Stimulated activated CD4-positive, alpha-beta T cell treated with anti-CD3 and anti-CD28 coated beads, Interleukin-1b, Interleukin-23, amount 100 ng/mL, for 4 hours (primary cell): ENCODE results near the gene CDKN1C.

ENCODE experiments used
- DNase-seq, 2 donors: peaks; one replicate each; pipeline ENCODE4 v3.0.0-alpha.2; 2020; ENCODE audit warnings: low read depth in 2 of 2

The CDKN1C gene

DNA sequence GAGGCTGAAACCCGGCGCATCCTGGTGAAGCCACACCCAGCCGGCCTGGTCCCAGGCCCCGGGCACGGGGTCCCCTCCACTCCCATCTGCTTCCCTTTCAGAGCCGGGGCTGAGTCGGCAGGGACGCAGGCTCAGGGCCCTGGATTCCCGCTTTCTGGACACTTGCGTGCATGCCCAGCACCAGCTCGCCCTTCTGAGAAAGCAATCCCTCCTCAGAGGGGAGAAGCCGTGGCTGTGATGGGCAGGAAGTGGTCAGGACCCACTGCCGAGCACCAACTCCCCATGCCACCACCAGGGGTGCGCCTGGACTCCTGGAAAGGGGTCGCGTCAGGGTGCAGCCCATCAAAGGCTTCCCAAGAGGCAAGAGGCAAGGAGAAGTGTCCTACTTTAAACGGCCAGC, 15.1 kb downstream of the CDKN1C start:
- no peak for DNase-seq

DNA sequence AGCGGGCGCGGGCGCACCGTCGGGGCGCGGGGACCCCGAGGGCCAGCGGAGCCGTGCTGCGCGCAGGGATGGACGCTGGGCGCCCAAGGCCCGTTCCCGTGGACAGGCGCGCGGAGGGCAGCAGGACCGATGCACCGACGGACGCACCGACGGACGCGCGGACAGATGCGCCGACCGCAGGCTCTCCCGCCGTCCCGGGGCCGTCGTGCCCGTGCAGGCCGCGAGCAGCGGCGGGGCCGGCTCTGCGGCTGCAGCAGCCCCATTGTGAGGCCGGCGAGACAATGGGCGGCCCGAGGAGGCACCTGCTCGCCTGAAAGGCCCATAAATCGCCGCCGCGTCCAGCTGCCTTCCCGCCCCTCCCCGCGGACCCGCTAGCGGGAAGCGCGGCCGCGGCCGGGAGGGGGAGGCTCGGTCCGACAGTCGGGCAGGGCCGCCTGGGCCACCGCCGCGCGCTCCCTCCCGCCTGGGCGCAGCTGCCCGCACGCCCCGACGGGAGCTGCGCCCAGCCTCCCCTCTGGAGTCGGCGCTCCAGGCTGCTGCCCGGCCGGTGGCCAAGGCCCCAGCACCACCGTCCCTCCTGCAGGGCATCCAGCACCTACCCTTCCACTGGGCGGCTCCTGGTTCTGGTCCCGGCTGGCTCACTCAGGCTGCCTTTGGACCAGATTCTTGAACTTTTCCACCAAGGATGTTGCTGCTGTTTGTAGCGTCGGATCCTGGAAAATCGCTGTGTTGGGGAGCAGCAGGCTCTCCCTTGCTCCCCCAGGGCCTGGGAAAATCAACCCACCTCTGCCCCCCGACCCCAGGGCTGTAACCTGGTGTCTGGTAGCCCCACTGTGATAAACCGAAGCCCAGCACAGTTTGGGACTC, 15.8 kb downstream of the CDKN1C start:
- no peak for DNase-seq

DNA sequence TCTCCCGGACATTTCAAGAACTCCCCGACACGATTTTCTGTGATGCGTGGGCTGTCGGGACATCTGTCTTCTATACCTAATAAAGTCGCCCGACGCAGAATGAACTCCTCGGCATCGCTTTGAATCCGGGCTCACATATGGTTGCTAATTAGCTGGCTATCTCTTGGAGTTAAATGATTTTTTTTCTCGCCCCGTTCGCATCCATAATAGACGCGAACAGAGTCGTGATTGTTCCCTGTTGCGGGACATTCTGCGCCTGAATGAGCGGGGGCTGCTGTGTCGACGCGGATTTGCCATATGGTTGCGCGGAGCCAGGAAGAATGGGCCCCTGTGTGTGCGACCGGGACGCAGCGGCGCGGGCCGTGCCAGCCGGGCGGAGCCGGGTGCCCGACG, 16.4 kb downstream of the CDKN1C start:
- DNase-seq = no peak

DNA sequence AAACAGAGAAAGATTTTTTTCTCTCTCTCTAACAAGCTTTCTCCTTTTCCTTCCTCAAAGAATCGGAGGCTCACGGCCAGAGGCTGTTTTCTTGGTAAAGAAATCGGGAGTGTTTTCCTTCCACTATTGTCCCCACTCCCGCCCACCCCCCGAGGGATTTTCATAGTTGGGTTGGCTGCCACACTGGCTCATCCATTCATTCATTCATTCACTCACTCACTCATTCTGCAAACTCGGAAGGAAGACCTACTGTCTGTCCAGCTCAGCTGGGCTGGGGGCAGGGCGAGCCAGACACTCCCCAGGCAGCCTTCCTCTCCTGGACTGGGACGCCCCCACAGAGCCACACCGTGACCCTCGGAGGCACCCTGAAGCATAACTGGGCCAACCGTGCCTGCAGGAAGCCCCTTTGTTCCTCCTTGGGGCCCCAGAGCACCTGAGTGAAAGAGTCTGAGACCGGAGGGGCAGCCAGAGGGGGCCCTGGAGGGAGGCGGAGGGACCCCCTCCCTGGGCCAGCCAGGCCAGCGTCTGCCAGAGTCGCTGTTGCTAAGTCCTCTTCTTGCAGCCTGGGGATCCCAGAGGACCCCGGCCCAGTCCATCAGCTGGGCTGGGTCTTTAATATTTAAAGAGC, 17.0 kb downstream of the CDKN1C start:
- no peak for DNase-seq

DNA sequence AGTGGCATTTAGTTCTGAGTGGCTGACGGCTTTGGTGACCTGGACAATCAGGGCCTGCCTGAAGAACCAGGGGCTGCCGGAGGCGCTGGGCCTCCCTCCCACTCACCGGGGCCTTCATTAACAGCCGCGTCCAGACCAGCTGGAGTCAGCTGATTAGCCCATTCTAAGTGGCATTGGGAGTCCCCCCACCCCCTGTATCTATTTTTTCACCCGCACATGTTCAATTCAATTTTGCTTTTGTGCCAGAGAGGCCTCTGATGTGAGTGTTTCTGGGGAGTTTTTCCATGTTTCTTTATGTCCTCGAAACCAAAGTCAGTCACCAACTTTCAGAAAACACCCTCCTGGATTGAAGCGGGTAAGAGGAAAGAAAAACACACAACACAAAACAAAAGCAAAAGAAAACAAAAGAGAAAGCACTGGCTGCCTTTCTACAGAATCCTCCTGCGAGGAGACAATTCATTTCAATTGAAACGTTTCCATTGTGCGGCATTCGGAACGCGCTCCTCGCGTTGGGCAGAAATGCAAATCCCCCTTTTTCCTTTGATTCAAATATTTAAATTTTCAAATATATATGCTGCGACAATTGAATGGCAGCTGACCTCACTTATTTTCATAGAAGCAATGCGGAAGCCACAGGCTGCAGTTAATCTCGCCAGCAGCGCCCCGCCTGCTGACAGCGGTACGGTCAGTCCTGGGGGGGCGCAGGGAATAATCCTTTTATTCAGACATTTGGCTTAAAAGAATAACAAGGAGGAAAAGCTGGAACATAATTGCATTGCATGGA, 17.7 kb downstream of the CDKN1C start:
- no peak for DNase-seq

DNA sequence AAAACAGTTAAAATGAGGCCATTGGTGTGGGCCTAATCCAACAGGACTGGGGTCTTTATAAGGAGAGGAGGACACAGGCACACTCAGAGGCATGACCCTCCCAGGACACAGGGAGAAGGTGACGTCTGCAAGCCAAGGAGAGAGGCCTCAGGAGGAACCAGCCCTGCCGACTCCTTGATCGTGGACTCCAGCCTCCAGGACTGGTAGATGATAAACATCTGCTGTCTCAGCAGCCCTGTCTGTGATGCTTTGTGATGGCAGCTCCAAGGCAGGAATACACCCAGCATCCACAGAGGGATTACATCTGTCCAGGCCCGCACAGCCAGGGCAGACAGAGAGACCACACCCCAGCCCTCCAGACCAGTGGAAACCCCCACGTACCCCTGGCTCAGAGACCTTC, 18.4 kb downstream of the CDKN1C start:
- no peak for DNase-seq

DNA sequence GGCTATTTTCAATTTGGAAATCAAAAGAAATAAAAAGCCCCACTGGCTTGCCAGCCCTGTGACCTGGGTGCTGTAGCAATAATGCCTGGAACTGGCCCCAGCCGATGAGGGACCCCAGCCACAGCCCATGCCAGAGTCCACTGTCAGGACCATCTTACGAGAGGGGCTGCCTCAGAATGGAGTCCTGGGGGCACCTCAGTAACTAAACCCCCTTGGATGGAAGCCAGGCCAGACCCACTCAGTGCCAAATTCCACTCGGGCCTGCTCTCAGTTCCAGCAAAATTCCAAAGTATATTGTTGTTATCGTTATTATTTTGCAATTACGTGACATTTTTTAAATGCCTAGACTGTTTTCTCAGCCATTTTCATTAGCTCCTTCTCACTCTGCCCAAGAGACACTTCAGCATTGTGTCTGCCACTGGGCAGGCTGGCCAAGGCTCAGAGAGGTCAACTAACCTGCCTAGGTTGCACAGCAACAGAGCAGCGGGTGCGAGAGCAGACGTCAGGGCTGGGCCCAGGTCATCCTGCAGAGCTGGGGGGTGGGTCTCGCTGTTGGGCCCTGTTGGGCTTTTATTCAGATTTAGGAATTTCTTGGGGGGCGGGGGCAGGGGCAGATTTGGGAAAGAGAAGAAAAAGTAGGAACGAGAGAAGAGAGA, 19.5 kb downstream of the CDKN1C start:
- DNase-seq = no peak

DNA sequence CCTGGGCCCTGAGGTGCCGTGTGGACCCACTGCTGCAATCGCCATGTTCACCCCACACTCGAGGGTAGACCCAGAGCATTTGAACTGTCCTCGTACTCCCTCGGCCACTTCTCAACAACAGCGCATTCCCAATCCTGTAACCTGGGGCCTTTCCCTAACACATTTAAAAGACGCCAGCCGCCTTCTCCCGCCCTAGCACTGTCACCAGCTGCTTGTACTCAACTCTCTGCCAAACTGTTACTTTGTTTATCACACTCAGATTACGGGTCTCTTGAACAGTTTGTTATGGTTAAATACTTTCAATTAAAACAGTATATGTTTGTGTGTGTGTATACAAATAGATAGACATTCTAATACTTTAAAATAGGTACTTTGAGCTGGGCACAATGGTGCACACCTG, 20.7 kb downstream of the CDKN1C start:
- no peak for DNase-seq

DNA sequence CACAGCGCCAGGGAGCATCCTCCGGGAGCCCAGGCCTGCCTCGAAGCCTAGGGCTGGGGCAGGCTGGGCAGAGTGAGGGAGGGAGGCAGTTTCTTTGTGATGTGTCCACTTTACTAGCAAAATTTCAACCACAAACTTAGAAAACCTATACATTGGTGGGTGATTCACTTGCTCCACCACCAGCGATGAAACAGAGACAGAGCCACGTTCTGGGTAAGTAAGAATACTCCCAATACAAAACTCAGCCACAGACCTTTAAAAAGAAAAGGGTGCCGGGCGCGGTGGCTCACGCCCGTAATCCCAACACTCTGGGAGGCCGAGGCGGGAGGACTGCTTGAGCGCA, 22.3 kb downstream of the CDKN1C start:
- DNase-seq = no peak

DNA sequence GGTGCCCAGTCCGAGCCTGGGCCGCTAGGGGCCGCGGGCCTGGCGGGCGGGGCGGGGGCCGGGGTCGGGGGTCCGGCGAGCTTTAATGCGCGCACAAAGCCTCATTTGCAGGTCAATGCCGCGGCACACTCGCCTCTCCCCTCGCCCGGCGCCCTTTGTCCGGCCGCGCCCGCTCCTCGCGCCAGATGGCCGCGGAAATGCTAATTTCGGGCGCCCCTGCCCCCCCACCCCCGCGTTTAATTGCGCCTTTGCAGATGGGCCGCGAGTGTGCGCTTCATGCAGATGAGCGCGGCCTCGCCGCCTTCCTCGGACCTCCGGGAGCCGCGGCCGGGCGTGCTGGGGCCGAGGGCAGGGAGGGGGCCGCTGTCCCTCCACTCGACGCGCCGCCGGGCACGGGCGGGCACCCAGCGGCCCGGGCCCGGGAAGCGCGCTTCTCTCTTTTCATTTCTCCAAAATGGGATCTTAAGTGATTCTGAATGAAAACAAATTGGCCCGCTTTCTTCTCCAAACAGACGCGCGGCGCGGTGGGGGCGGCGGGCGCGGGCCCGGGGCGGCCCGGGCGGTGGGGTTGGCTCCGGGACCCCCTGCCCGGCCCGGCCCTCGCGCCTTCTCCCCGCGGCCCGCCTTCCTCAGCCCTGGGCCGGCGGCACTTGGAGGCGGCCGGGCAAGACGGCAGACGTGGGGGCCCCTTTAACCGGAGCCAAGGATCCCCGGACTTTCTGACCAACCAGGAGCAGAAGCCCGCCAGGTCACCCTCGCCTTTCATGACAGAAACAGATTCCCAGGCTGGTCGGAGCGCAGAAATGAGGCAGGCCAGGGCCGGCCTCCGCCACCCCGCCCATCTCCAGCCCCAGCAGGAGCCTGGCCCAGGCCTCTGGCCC, 22.9 kb downstream of the CDKN1C start:
- DNase-seq = no peak

DNA sequence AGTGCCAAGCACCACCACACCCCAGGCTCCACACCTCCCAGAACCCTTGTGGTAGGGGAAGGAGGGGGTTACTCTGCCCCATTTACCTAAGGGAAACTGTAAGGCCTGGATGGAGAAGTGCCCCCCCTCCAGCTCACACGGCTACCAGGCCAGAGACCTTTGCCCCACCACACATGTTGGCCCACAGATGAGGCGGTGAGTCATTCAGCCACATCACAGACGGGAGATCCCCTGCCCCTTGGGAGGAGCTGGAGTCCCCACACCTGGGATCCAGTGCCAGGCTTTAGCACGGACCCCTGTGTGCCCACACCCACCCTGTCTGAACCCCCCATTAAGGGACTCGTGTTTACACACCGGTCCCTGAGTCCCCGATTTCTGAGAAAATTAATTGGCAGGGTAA, 24.9 kb downstream of the CDKN1C start:
- DNase-seq = no peak

DNA sequence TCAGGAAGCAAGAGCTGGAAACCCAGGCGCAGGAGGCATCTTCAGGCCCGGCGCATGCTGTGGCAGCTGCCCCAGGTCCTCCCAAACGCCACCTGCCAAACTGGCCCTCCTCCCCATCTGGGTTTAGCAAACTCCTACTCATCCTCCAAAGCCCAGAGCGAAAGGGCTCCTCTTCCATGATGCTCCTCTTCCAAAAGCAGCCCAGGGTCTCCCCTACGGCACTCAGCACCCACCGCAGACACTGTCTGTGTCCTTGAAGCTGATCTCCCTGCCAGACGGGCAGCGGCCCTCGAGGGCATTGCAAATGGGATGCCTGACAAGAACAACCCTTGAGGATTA, 25.9 kb downstream of the CDKN1C start:
- no peak for DNase-seq

DNA sequence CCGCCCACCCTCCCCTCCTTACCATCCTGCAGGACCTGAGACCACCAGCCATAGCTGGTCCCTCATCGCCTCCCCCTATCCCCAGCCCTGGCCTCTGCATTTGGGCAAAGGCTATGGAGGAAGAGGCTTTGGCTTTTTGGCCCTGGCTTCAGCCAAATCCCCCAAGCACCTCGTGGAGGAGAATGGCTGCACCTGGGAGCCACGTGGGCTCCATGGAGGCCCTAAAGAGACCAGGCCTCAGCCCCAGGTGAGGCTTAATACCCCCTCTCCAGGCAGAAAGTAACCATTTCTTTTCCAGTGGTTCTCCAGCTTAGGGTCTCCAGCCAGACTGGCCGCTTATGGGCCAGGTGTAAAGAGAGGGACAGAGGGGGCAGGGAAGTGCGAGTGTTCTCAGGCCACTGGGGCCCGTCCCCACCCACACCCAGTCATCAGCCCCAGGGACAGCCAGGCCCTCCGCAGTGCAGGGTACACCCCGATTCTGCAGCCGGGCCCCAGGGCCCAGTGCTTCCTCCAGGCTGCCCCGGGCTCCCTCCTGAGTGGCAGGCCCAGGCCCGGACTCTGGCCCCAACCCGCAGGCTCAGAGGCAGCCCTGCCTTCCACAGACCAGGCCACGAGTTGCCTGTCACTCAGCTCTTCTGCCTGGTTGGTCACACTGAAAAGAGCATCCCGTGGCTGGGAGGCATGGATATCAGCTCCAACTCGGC, 26.4 kb downstream of the CDKN1C start:
- DNase-seq = no peak

DNA sequence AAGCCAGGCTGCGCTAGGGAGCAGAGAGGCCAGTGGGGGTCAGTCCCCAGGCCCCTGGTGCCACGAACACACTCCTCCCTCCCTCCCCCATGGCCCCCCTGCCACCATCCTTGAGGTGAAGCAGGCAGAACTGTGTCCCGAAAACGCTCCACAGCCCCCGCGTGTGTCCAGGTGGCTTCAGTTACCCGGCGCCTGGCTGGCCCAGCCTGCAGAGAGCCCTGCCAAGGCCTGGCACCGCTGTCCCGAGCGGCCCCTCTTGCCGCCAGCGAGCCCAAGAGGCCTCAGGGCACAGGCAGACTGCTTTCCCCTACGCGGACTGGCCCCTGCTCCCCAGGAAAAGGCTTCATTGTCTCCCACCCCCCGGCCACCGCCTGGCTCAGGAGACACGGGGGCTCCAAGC, 27.7 kb downstream of the CDKN1C start:
- no peak for DNase-seq

DNA sequence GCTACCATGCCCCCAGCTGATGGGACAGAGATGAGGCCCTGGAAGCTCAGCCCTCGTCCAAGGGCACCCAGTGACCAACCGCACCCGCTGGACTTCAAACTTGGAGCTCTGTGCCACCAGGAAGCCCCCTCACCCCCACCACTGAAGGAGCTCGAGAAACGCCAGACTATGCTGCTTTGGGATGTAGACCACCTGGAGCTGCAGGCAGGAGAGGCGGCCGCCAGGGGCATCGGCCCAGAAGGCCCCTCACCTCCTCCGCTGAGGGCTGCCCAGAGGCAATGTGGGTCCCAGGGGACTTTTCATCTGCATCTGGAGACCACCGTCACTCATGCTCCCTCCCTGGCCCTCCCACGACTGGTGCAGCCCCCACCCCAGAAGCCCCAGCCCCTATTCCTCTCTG, 28.3 kb downstream of the CDKN1C start:
- DNase-seq = no peak

DNA sequence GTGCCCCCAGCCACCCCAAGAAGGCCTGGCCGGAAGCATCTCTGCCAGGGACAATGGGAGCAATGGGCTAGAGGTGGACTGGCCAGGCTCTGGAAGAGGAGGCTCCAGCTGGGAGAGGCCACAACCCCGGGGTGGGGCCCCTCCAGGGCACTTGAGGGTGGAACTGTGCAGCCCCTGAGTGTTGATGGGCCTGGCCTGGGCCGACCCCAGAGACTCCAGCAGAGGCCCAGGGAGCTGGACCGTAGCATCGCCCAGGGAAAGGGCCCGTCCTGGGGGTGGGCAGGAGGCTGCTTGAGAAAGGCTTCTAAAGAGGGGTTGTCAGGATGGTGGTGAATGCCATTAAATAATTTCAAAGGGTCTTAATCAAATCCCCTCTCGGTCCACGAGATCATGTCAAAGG, 30.4 kb downstream of the CDKN1C start:
- DNase-seq = no peak

DNA sequence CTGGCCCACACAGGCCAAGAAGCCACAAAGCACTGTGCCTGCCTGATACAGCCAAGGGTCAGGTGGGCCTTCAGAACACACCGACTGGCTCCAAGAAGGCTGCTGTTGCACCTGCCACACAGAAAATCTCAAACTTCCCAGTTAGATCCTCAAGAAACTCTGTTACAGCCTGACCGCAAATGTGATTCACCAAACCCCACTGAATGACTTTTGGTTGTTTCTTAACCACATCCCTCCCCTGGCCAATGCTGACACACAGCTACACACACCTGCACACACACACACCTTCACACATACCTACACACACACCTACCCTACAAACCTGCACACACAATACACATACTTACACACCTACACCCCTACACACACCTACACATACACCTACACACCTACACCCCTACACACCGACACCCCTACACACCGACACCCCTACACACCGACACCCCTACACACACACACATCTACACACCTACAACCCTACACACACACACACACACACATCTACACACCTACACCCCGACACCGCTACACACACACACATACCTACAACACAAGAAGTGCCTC, 31.5 kb downstream of the CDKN1C start:
- DNase-seq = no peak

DNA sequence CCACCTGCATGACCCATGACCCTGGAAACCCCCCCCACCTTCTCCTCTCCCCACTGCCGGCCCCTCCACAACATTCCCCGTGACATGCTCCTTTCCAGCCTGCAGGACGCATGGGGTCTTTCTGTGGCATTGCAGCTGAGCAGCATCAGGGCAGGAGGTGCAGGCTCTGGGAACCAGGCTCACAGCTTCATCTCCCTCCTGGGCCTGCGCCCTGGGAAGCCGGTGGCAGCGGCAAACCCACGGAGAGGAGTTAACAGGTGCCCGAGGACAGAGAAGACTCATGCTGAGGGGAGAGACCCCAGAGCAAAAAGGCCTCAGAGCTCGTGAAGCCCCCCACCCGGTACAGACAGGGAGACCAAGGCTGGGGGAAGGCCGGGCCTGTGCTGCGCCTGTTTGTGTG, 32.2 kb downstream of the CDKN1C start:
- DNase-seq = no peak

DNA sequence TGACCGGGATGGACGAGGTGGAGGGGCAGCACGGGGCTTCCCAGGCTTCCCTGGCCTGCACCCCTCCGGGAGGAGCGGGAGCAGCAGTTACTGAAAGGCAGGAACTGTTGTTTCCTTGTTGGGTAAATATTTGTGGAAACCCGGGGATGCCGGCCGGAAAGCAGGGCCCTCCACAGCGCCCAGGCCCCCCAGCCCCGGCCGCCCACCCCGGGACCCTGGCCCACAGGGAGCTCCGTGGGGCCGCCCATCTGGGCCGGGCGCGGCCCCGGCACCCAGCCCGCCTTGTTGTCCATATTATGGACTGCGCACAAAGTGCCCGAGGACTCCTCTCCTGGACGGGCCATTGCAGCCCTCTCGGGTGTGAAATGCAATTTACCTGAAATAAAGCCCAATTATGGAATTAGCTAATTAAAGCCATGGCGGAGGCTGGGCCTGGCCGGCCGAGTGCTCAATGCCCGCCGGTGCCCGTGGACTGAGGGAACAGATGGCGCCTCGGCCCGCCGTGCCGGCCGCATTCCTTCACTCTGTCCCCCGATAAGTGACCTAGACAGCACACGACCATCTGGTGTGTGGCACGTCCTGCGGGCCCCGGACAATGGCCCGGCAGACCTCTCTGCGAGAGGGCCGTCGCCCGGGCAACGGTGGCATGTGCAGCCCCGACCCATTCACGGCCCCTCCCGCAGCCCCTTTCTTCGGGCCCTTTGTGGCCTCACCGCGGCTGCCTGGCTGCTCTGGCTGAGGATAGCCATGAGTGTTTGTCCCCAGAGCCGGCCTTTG, 35.4 kb downstream of the CDKN1C start:
- DNase-seq = no peak

DNA sequence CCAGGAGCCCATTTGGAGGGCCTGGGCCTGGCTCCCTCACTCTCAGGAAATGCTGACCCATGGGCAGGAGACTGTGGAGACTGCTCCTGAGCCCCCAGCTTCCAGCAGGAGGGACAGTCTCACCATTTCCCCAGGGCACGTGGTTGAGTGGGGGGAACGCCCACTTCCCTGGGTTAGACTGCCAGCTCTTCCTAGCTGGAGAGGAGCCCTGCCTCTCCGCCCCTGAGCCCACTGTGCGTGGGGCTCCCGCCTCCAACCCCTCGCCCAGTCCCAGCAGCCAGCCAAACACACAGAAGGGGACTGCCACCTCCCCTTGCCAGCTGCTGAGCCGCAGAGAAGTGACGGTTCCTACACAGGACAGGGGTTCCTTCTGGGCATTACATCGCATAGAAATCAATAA, 37.1 kb downstream of the CDKN1C start:
- DNase-seq = no peak
